Activated B cell treated with CpG ODN at 0.5 μM for 24 hours (primary cell): ENCODE data around the gene MAP6. TPM values are rescaled to one million over a fixed set of nuclear protein-coding genes. Genes with fewer than 3 reads are reported as not detected.

Experiments
- ATAC-seq: fragments of 200-7000 bp; cut with Tn5 transposase; one replicate; pipeline ENCODE4 v1.10.0; 2021; ENCODE audit warnings: low read depth, mild to moderate bottlenecking, moderate library complexity
- CTCF ChIA-PET: fragments of 350-600 bp; sonication (Branson Sonifier 250); formaldehyde crosslinking; loops from one replicate; lab custom pipeline; 2021; ENCODE audit warnings: antibody characterized with exemption; lab: Charles Lee
- POLR2A ChIA-PET: fragments of 350-600 bp; sonication (Branson Sonifier 250); formaldehyde crosslinking; loops from one replicate; lab custom pipeline; 2021; ENCODE audit warnings: antibody characterized with exemption; lab: Charles Lee
- DNase-seq: peaks from one replicate; pipeline ENCODE4 v3.0.0; 2022
- H3K27ac Mint-ChIP-seq: one replicate; pipeline ENCODE4 v1.8.0; 2020; ENCODE audit warnings: mixed read lengths
- H3K27me3 Mint-ChIP-seq: one replicate; pipeline ENCODE4 v1.8.0; 2021; ENCODE audit warnings: mixed read lengths
- H3K36me3 Mint-ChIP-seq: one replicate; pipeline ENCODE4 v1.8.0; 2021; ENCODE audit warnings: low read depth, mixed read lengths
- H3K4me1 Mint-ChIP-seq: one replicate; pipeline ENCODE4 v1.8.0; 2021; ENCODE audit warnings: mixed read lengths
- H3K4me3 Mint-ChIP-seq: one replicate; pipeline ENCODE4 v1.8.0; 2020; ENCODE audit warnings: mild to moderate bottlenecking, mixed read lengths
- H3K9me3 Mint-ChIP-seq: one replicate; pipeline ENCODE4 v1.8.0; 2020; ENCODE audit warnings: mixed read lengths
- CTCF ChIP-seq: fragments of 200-600 bp; IDR thresholded peaks from one replicate; pipeline ENCODE4 v1.8.0; 2022; ENCODE audit warnings: antibody characterized with exemption, mild to moderate bottlenecking
- intact Hi-C: fragments of 100-400 bp; cut with micrococcal nuclease; formaldehyde crosslinking; loops from one replicate; pipeline ENCODE4 v1.15.1; 2024
- total RNA-seq: library from RNA; stranded (reverse); gene quantifications from 2 replicates; pipeline ENCODE4 v1.2.3, GENCODE V29; 2022

MAP6 gene
- total RNA-seq, 1 donor from 2014 or later: 0.40 TPM

GRCh38 chr11:75677909-75678308, 9.1 kb upstream of the MAP6 start:
- no peak for TF ChIP-seq CTCF
- intact Hi-C loops: no loop called here
- H3K36me3 Mint-ChIP-seq: no peaks in the 10 kb centered on the region
- ChIA-PET CTCF (interaction anchor here (1.3 kb wide), 1 partner anchor 28 kb away, joined by 3 read pairs; no protein-coding TSS in a partner anchor), POLR2A (interaction anchor here (0.6 to 1.3 kb wide), 4 partner anchors 10 to 617 kb away, joined by 4 to 13 read pairs (median 4); partner anchors contain the start of gene MAP6)
- H3K4me1 Mint-ChIP-seq: no peaks in the 10 kb centered on the region
- H3K27ac Mint-ChIP-seq: no peak overlapping the region
- no peak overlapping the region for H3K4me3 Mint-ChIP-seq
- peaks cover 10% of the 10 kb centered on the region for H3K9me3 Mint-ChIP-seq
- DNase-seq (no peak), ATAC-seq (no peak)
- peaks cover 2% of the 10 kb centered on the region for H3K27me3 Mint-ChIP-seq

- peaks cover 6% of the 10 kb centered on the region for H3K9me3 Mint-ChIP-seq
- no peaks in the 10 kb centered on the region for H3K4me1 Mint-ChIP-seq
- H3K27ac Mint-ChIP-seq: no peak overlapping the region
- no peaks in the 10 kb centered on the region for H3K36me3 Mint-ChIP-seq
- POLR2A ChIA-PET: interaction anchor here (1.3 kb wide), 1 partner anchor 9 kb away, joined by 4 read pairs; the partner anchor contains the start of gene MAP6
- no peak overlapping the region for H3K4me3 Mint-ChIP-seq
- intact Hi-C loops: no loop called here
- CTCF ChIA-PET: no interaction called here
- no peak for TF ChIP-seq CTCF
- peaks cover 2% of the 10 kb centered on the region for H3K27me3 Mint-ChIP-seq
- ATAC-seq (no peak), DNase-seq (no peak)
Observed at GRCh38 chr11:75677275-75677674, 8.4 kb upstream of the MAP6 start.

GRCh38 chr11:75673977-75674582, 5.2 kb upstream of the MAP6 start:
- DNase-seq: no peak
- peak; percentile 68 for ATAC-seq
- Mint-ChIP-seq H3K9me3 (peaks cover 4% of the 10 kb centered on the region), H3K27ac (no peak overlapping the region), H3K4me3 (no peak overlapping the region), H3K36me3 (no peaks in the 10 kb centered on the region), H3K27me3 (peaks cover 18% of the 10 kb centered on the region), H3K4me1 (peaks cover 2% of the 10 kb centered on the region)
- TF ChIP-seq CTCF: no peak
- CTCF ChIA-PET: no interaction called here
- intact Hi-C loops: no loop called here
- POLR2A ChIA-PET: no interaction called here

GRCh38 chr11:75667831-75668450, 897 bp downstream of the MAP6 start:
- H3K9me3 Mint-ChIP-seq: no peaks in the 10 kb centered on the region
- peaks cover 50% of the 10 kb centered on the region for H3K27me3 Mint-ChIP-seq
- ChIA-PET CTCF (interaction anchor here (0.6 kb wide), 1 partner anchor 11 kb away, joined by 3 read pairs; no protein-coding TSS in a partner anchor), POLR2A (interaction anchor here (1.7 kb wide), 1 partner anchor 10 kb away, joined by 4 read pairs; no protein-coding TSS in a partner anchor)
- intact Hi-C loops: loop anchor here (2.0 to 5.0 kb wide), 2 partner anchors 21 to 121 kb away; no protein-coding TSS in a partner anchor
- peaks cover 15% of the 10 kb centered on the region for H3K4me1 Mint-ChIP-seq
- H3K4me3 Mint-ChIP-seq: peak overlapping the region; percentile 87
- H3K27ac Mint-ChIP-seq: no peak overlapping the region
- ATAC-seq (peak; percentile 43), DNase-seq (peak; percentile 45)
- no peaks in the 10 kb centered on the region for H3K36me3 Mint-ChIP-seq
- no peak for TF ChIP-seq CTCF

- Mint-ChIP-seq H3K9me3 (no peaks in the 10 kb centered on the region), H3K4me1 (peaks cover 15% of the 10 kb centered on the region), H3K36me3 (no peaks in the 10 kb centered on the region), H3K4me3 (peak overlapping the region; percentile 78), H3K27me3 (peaks cover 50% of the 10 kb centered on the region), H3K27ac (no peak overlapping the region)
- POLR2A ChIA-PET: interaction anchor here (1.7 kb wide), 1 partner anchor 11 kb away, joined by 4 read pairs; no protein-coding TSS in a partner anchor
- ATAC-seq: peak; percentile 49
- intact Hi-C loops: loop anchor here (5.0 kb wide), 1 partner anchor 120 kb away; no protein-coding TSS in a partner anchor
- CTCF ChIA-PET: interaction anchor here (0.6 kb wide), 1 partner anchor 10 kb away, joined by 3 read pairs; no protein-coding TSS in a partner anchor
- DNase-seq: peak; percentile 35
- TF ChIP-seq CTCF: no peak
Observed at GRCh38 chr11:75667255-75667830, 1.5 kb downstream of the MAP6 start.
